GM19438 (cell line): ENCODE data around the gene NDRG3.
"Not testable (repeated sequence)": the region's sequence is repeated elsewhere in the genome, so short reads cannot be mapped to it uniquely, and the experiment has no call there.

Source experiments
- ATAC-seq: cut with Tn5 transposase; IDR thresholded peaks from one replicate; pipeline ENCODE4 v1.9.1; 2021; ENCODE audit warnings: low read depth; ENCODE audit not compliant: unreplicated experiment

NDRG3 gene

GRCh38 chr20:36614781-36615557 is 130.9 kb downstream of the NDRG3 start:
- no peak for ATAC-seq

DNA sequence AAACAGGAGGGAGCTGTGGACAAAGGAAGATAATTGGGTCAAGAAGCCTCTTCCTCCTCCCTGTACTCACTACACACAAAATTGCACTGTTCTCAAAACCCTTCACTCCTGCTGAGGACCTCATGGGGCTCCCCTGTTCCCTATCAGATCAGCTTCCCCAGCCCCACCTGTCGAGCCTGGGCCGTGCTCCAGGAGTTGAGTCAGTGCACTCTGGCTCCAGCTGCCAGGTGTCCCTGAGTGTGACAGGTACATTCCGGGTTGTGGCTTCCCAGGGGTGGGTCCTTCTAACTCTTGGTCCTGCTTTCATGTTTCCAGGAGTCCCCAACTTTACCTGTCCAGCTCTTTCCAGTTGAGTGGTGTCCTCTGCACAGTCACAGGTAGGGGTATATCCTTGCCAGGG is 131.9 kb downstream of the NDRG3 start:
- no peak for ATAC-seq

DNA sequence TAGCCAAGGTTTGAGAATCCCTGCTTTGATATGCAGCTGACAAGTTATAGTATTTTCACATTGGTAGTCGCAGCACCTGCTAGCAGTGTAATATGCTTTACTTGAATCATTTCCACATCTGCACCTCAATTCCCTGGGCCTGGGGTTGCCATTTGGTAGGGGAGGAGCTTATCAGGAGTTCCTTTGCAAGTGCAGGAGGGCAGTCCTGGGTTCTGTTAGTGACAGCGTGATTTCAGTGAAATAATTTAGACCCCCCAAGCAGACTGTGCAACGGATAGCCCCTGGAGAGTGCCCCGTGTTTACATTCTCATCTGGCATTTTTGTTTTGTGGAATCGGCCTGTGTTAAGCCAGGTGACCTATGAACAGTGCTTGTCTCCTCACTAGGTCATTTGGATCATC is 134.3 kb downstream of the NDRG3 start:
- no peak for ATAC-seq

GRCh38 chr20:36608388-36608728 is 137.5 kb downstream of the NDRG3 start:
- ATAC-seq, result not testable (repeated sequence)

- ATAC-seq, result no peak
These were observed 138.1 kb downstream of the NDRG3 start for GRCh38 chr20:36607586-36608387.

GRCh38 chr20:36606158-36607066 is 139.5 kb downstream of the NDRG3 start:
- ATAC-seq, result no peak

GRCh38 chr20:36605399-36606157 is 140.3 kb downstream of the NDRG3 start, which contains the start of gene RAB5IF:
RAB5IF (plus strand) TSS chr20:36605779; CDS start chr20:36605952, 173 bp downstream.
- ATAC-seq, result peak; percentile 70

- ATAC-seq, result peak; percentile 49
These were observed 140.9 kb downstream of the NDRG3 start for GRCh38 chr20:36604952-36605398.
